Liver (tissue), 9 donors: ENCODE measurements around the gene CEP97. TPM values are rescaled to one million over a fixed set of nuclear protein-coding genes. Genes with fewer than 3 reads are reported as not detected.

Experiments used
- DNase-seq: peaks from one replicate; pipeline ENCODE4 v3.0.0-alpha.2; 2017; ENCODE audit warnings: low spot score
- H3K27ac ChIP-seq, 2 donors: one replicate each; pipeline ENCODE4 v1.7.0; 2013; ENCODE audit warnings: inconsistent platforms in 2 of 2, low read length in 2 of 2, control low read depth in 1 of 2, low read depth in 1 of 2, mild to moderate bottlenecking in 1 of 2
- H3K27me3 ChIP-seq, 4 donors: one replicate each; pipeline versions ENCODE4 v1.6.1 to v1.7.0; 2013; ENCODE audit warnings: low read length in 3 of 4, inconsistent platforms in 1 of 4, mild to moderate bottlenecking in 1 of 4, moderate library complexity in 1 of 4; ENCODE audit not compliant: control insufficient read depth in 4 of 4, insufficient read depth in 4 of 4
- H3K36me3 ChIP-seq, 4 donors: one replicate each; pipeline versions ENCODE4 v1.6.1 to v1.7.0; 2013; ENCODE audit warnings: low read length in 3 of 4, mild to moderate bottlenecking in 3 of 4, low read depth in 1 of 4, moderate library complexity in 1 of 4; ENCODE audit not compliant: control insufficient read depth in 4 of 4, insufficient read depth in 3 of 4
- H3K4me1 ChIP-seq, 4 donors: one replicate each; pipeline versions ENCODE4 v1.6.1 to v1.7.0; 2013; ENCODE audit warnings: low read length in 3 of 4, mild to moderate bottlenecking in 3 of 4, moderate library complexity in 1 of 4; ENCODE audit not compliant: control insufficient read depth in 4 of 4, insufficient read depth in 4 of 4
- H3K4me3 ChIP-seq, 3 donors: one replicate each; pipeline versions ENCODE4 v1.6.1 to v1.7.0; 2013; ENCODE audit warnings: low read length in 3 of 3, control low read depth in 1 of 3, low read depth in 1 of 3, mild to moderate bottlenecking in 1 of 3
- H3K9ac ChIP-seq, 2 donors: one replicate each; pipeline ENCODE4 v1.7.0; 2013; ENCODE audit warnings: low read length in 2 of 2, mild to moderate bottlenecking in 2 of 2, moderate library complexity in 2 of 2, control low read depth in 1 of 2, low read depth in 1 of 2
- H3K9me3 ChIP-seq, 4 donors: one replicate each; pipeline versions ENCODE4 v1.6.1 to v1.7.0; 2013; ENCODE audit warnings: low read length in 3 of 4; ENCODE audit not compliant: control insufficient read depth in 4 of 4
- EGR1 ChIP-seq, 2 donors: IDR thresholded peaks; 2 replicates each; pipeline ENCODE4 v1.6.1; 2016 to 2018; ENCODE audit warnings: antibody characterized with exemption in 2 of 2, low read depth in 2 of 2
- FOXA1 ChIP-seq: IDR thresholded peaks from 2 replicates; pipeline ENCODE4 v1.6.1; 2016; ENCODE audit warnings: antibody characterized with exemption
- FOXA2 ChIP-seq: IDR thresholded peaks from 2 replicates; pipeline ENCODE4 v1.6.1; 2016; ENCODE audit warnings: antibody characterized with exemption
- GABPA ChIP-seq, 2 donors: IDR thresholded peaks in 1 of 2; conservative IDR thresholded peaks in 1 of 2; 2 replicates each; pipeline ENCODE4 v1.6.1; 2016; ENCODE audit warnings: antibody characterized with exemption in 2 of 2, mild to moderate bottlenecking in 1 of 2, moderate library complexity in 1 of 2
- HNF4A ChIP-seq, 2 donors: conservative IDR thresholded peaks; 2 replicates each; pipeline ENCODE4 v1.6.1; 2016; ENCODE audit warnings: antibody characterized with exemption in 2 of 2, mild to moderate bottlenecking in 2 of 2
- HNF4G ChIP-seq: IDR thresholded peaks from 2 replicates; pipeline ENCODE4 v1.6.1; 2016; ENCODE audit warnings: antibody characterized with exemption
- JUND ChIP-seq, 2 donors: IDR thresholded peaks; 2 replicates each; pipeline ENCODE4 v1.6.1; 2016; ENCODE audit warnings: antibody characterized with exemption in 2 of 2
- MAX ChIP-seq: IDR thresholded peaks from 2 replicates; pipeline ENCODE4 v1.6.1; 2016; ENCODE audit warnings: antibody characterized with exemption
- NR2F2 ChIP-seq: IDR thresholded peaks from 2 replicates; pipeline ENCODE4 v1.6.1; 2016; ENCODE audit warnings: antibody characterized with exemption
- RAD21 ChIP-seq, 2 donors: IDR thresholded peaks; 2 replicates each; pipeline ENCODE4 v1.6.1; 2016; ENCODE audit warnings: antibody characterized with exemption in 2 of 2, mild to moderate bottlenecking in 2 of 2
- SP1 ChIP-seq: IDR thresholded peaks from 2 replicates; pipeline ENCODE4 v1.6.1; 2018; ENCODE audit warnings: antibody characterized with exemption, mild to moderate bottlenecking
- TAF1 ChIP-seq: conservative IDR thresholded peaks from 2 replicates; pipeline ENCODE4 v1.6.1; 2016; ENCODE audit warnings: antibody characterized with exemption, mild to moderate bottlenecking
- YY1 ChIP-seq: IDR thresholded peaks from 2 replicates; pipeline ENCODE4 v1.6.1; 2016; ENCODE audit warnings: antibody characterized with exemption, mild to moderate bottlenecking
- ZBTB33 ChIP-seq: IDR thresholded peaks from 2 replicates; pipeline ENCODE4 v1.6.1; 2016; ENCODE audit warnings: antibody characterized with exemption
- WGBS: extraction: QIAGEN DNeasy Blood & Tissue Kit; methylation state at CpG from one replicate; pipeline ENCODE4 v1.1.7; 2013; 5-methylcytosine and 5-hydroxymethylcytosine counted together
- polyA plus RNA-seq, 2 donors: library from polyadenylated mRNA; stranded (reverse) in 1 of 2; unstranded in 1 of 2; fragments of 200-250 nt in 1 of 2; fragments of >200 nt in 1 of 2; fragmentation: Nextera tagmentation in 1 of 2; extraction: Ambion mirVana in 1 of 2; gene quantifications; one replicate each; pipeline versions ENCODE4 v1.2.1 to v1.2.3, GENCODE V29; 2013 to 2015
- total RNA-seq, 2 donors: library from RNA; depleted of rRNA; stranded (reverse); fragments of >200 nt; gene quantifications; one replicate each; pipeline ENCODE4 v1.2.3, GENCODE V29; 2014
- TF ChIP-seq, protein P1 (sequence below): fragments of 150-350 bp; IDR thresholded peaks from 2 replicates; pipeline ENCODE4 v1.5.1; 2017; ENCODE audit warnings: improper control_type of control experiment, low read depth, low read length; ENCODE audit not compliant: missing input control
- TF ChIP-seq, protein P2 (sequence below): IDR thresholded peaks from 2 replicates; pipeline ENCODE4 v1.6.1; 2016; ENCODE audit warnings: antibody characterized with exemption
- donor health status: healthy.
- donor health status: healthy.
- donor health status: healthy.
- donor health status: healthy.
- donor health status: healthy.

CEP97 gene
- total and polyA plus RNA-seq, 4 donors = 0.57 to 8.3 (median 2.1) TPM

DNA sequence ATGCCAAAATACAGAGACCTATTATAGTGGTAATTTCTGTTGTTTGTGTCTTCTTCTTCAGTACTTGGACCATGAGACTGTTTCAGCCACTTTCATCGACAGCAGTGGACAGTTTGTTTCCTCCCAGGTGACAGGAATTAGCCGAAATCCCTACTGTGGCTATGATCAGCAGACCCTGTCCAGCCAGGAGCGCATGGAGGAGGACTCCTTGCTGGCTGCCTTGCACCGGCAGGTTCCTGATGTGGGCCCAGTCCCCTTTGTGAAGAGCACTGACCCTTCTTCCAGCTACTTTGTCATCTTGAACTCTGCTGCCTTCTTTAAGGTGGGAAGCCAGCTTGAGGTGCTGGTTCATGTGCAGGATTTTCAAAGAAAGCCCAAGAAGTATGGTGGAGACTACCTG is 76.8 kb downstream of the CEP97 start:
- H3K4me3 ChIP-seq = no peak overlapping the region
- TF ChIP-seq ZBTB33 = no peak
- TF ChIP-seq, protein P1, sequence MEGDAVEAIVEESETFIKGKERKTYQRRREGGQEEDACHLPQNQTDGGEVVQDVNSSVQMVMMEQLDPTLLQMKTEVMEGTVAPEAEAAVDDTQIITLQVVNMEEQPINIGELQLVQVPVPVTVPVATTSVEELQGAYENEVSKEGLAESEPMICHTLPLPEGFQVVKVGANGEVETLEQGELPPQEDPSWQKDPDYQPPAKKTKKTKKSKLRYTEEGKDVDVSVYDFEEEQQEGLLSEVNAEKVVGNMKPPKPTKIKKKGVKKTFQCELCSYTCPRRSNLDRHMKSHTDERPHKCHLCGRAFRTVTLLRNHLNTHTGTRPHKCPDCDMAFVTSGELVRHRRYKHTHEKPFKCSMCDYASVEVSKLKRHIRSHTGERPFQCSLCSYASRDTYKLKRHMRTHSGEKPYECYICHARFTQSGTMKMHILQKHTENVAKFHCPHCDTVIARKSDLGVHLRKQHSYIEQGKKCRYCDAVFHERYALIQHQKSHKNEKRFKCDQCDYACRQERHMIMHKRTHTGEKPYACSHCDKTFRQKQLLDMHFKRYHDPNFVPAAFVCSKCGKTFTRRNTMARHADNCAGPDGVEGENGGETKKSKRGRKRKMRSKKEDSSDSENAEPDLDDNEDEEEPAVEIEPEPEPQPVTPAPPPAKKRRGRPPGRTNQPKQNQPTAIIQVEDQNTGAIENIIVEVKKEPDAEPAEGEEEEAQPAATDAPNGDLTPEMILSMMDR = no peak
- TF ChIP-seq FOXA1 = no peak
- TF ChIP-seq FOXA2 = no peak
- no peak for TF ChIP-seq RAD21 (IDR thresholded peaks at IDR 0.05)
- no peak for TF ChIP-seq HNF4G
- no peak for TF ChIP-seq EGR1 (IDR thresholded peaks at IDR 0.05; ENCODE audit: low read depth in 2 of 2)
- TF ChIP-seq GABPA (IDR thresholded peaks at IDR 0.05 in 1 of 2, conservative IDR thresholded peaks at IDR 0.05 in 1 of 2) = no peak
- 94% methylated on average over 4 of the region's 4 CpGs for WGBS
- no peaks in the 10 kb centered on the region for H3K4me1 ChIP-seq
- no peak overlapping the region for H3K9ac ChIP-seq
- no peaks in the 10 kb centered on the region for H3K36me3 ChIP-seq
- H3K27me3 ChIP-seq = no peaks in the 10 kb centered on the region
- H3K27ac ChIP-seq = no peak overlapping the region
- DNase-seq = no peak
- H3K9me3 ChIP-seq = no peaks in the 10 kb centered on the region

- Histone ChIP-seq H3K9me3 (no peaks in the 10 kb centered on the region), H3K36me3 (no peaks in the 10 kb centered on the region), H3K27ac (no peak overlapping the region), H3K4me1 (no peaks in the 10 kb centered on the region), H3K9ac (no peak overlapping the region), H3K4me3 (no peak overlapping the region), H3K27me3 (no peaks in the 10 kb centered on the region)
- TF ChIP-seq YY1 (no peak), MAX (no peak), EGR1 (IDR thresholded peaks at IDR 0.05; ENCODE audit: low read depth in 2 of 2) (no peak), NR2F2 (no peak), SP1 (no peak), FOXA2 (no peak), TAF1 (no peak), HNF4A (conservative IDR thresholded peaks at IDR 0.05) (no peak), GABPA (IDR thresholded peaks at IDR 0.05 in 1 of 2, conservative IDR thresholded peaks at IDR 0.05 in 1 of 2) (no peak), FOXA1 (no peak), RAD21 (IDR thresholded peaks at IDR 0.05) (no peak), JUND (IDR thresholded peaks at IDR 0.05) (no peak), ZBTB33 (no peak), HNF4G (no peak)
- TF ChIP-seq, protein P2, sequence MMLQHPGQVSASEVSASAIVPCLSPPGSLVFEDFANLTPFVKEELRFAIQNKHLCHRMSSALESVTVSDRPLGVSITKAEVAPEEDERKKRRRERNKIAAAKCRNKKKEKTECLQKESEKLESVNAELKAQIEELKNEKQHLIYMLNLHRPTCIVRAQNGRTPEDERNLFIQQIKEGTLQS = no peak
- 74% methylated on average over 2 of the region's 2 CpGs for WGBS
- DNase-seq = no peak
Observed at GRCh38 chr3:101802179-101802578, 77.8 kb downstream of the CEP97 start.
